GM10847 (cell line): Measurements from ENCODE around the gene KLK12.

Experiments used
- POLR2A ChIP-seq: IDR thresholded peaks from 2 replicates; pipeline ENCODE4 v1.6.1; 2011; ENCODE audit not compliant: insufficient read length; ENCODE audit errors: extremely low read depth

The KLK12 gene

DNA sequence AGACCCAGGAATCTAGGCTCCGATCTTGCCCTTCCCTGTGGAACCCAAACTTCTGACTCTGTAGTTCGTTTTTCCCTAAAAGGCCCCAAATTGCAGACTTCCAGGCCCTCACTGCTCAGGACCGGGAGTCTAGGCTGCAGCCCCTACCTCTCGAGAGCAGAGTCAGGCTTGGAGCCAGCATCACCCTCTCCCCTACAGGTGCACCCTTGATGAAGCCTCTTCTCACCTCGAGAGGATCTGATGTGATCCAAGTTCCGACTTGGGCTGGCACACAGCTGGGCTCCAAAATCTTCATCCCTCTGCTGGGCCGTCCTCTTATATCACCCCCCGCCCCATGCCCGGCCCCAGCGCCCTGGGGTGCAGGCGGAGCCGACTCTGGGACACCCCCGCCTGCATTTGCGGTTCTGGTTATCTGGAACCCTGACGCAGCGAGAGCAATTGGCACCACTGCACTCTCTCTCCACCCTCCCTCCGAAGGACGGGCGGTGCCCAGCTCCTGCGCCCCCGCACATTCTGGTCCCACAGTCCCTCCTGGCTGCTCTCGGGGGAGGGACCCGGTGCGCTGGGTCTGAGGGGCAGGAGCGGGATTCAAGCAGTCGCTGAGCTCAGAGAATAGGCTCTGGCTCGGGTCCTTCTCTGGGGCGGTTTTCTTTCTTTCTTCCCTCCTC, 51.0 kb downstream of the KLK12 start, which contains the start of gene KLK7:
KLK7 (minus strand) TSS at position 293 of the 668 bp plus-strand sequence. CDS start 1,518 bp downstream, outside the sequence.
- TF ChIP-seq POLR2A, result no peak

DNA sequence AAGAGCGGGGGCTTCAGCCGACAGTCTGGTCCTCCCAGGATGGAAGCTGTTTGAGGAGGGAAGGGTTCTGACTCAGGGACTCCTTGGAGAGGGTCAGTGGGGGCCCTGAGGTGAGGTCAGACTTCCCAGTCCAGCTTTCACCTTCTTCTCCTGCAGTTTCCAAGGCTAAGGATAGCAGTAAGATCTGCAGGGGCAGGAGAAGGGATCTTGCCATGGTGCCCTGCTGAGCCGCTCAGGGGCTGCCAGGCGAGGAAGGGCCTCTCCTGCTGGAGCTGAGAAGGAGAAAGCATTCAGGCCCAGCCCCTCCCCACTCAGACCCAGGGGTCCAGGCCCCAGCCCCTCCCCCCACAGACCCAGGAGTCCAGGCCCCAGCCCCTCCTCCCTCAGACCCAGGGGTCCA, 52.6 kb downstream of the KLK12 start:
- TF ChIP-seq POLR2A, result no peak

GRCh38 chr19:50981587-50982146, 53.1 kb downstream of the KLK12 start:
- no peak for TF ChIP-seq POLR2A

DNA sequence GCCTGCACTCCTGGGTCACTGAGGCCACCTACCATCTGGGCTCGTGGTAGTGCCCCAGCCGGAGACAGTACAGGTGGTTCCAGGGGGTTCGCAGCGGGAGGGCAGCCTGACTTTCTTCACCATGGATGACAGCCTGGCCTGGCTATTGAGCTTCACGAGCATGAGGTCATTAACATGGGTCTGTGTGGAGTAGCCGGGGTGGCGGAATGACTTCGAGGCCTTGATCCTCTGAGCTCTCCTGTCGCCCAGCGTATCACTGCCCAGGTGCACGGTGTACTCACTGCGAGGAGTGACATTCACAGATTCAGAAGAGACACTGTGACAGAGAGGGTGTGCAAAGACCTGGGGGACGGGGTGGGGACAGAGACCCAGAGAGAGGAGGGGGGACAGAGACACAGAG, 54.6 kb downstream of the KLK12 start:
- no peak for TF ChIP-seq POLR2A

DNA sequence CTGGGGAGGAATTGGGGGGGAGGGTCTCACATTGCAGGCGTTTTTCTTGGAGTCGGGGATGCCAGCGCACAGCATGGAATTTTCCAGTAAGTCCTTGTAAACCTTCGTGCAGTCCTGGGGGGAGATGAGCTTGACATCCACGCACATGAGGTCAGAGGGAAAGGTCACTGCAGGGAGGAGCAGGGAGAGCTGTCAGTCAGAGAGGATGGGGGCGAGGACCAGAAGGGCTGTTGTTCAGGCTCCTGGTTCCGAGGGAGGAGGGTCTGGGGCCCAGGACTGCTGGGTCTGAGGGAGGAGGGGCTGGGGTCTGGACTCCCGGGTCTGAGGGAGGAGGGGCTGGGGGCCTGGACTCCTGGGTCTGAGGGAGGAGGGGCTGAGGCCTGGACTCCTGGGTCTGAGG, 55.0 kb downstream of the KLK12 start:
- TF ChIP-seq POLR2A, result no peak
